ENCODE results near the gene GPR183. TPM values are rescaled to one million over a fixed set of nuclear protein-coding genes. Genes with fewer than 3 reads are reported as not detected.
A peak's percentile ranks its signal among the peaks of the same experiment; 100 is the strongest.

Gene GPR183
- total RNA-seq, 1 donor from 2014 or later: 2.6 TPM

- no peak for ATAC-seq
- DNase-seq: no peak
- intact Hi-C loops (cut with micrococcal nuclease): no loop called here
Measured at GRCh38 chr13:99314640-99315176, 7.5 kb upstream of the GPR183 start.

GRCh38 chr13:99313941-99314340 is 6.7 kb upstream of the GPR183 start:
- DNase-seq (no peak), ATAC-seq (no peak)
- intact Hi-C loops (cut with micrococcal nuclease): no loop called here

DNA sequence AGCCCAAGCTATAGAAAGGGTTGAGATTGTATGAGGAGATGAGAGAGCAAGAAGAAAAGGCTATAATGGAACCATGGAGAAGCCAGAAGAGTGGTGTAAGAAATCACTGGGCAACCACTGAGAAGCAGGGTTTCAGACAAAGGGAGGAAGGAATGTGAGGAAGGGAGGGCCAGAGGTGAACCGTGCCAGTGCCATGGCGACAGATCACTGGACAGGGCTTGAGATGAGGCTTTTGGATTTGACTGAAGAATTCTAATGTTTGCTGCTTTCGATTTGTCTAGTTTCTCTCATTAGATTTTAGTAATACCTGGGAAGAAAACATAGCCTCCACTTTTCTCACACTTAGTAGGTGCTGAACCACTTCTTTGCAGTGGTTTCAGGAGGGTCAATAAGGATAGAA is 6.3 kb upstream of the GPR183 start:
- intact Hi-C loops (cut with micrococcal nuclease): no loop called here
- DNase-seq (no peak), ATAC-seq (peak; percentile 50)

- DNase-seq: peak; percentile 69
- intact Hi-C loops (cut with micrococcal nuclease): no loop called here
- peak; percentile 84 for ATAC-seq
Measured at GRCh38 chr13:99312493-99312883, 5.3 kb upstream of the GPR183 start.

DNA sequence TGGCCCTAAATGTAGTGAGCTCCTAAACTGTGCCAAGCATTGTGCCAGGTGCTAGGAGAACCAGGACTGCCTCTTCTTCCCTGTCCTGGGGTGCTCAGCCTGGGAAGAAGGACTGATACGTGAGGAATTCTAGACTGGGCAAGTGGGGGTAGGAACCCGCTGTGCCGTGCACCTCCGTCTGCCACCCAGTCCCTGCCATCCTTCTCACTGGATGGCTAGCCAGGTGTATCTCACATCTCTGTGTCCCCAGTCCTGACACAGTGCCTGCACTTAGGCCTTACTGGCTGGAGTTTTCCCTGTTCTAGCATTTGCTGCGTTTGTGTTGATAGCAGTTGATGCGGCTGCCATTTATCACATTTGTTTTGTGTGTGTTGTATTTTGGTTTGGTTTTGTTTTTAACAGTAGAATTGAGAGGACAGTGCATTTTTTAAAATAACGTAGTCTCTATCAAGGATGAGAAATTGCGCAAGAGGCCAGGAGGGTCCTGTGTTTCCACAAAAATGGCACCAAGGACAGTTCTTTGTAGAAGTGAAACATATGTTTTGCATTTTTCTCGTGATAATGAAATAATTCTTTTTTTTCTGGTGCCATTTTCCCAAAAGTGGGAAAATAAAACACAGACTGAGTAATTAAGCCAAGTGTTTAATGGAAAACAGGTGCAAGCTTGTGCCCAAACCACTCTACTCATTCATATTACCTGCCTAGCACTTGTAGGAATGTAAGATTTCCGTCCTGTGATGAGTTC is 4.7 kb upstream of the GPR183 start:
- no peak for DNase-seq
- intact Hi-C loops (cut with micrococcal nuclease): no loop called here
- ATAC-seq: no peak

- no peak for ATAC-seq
- no peak for DNase-seq
- intact Hi-C loops (cut with micrococcal nuclease): no loop called here
Measured at GRCh38 chr13:99311137-99311536, 3.9 kb upstream of the GPR183 start.

- no peak for DNase-seq
- no peak for ATAC-seq
- intact Hi-C loops (cut with micrococcal nuclease): no loop called here
Measured at GRCh38 chr13:99310382-99311031, 3.3 kb upstream of the GPR183 start.

DNA sequence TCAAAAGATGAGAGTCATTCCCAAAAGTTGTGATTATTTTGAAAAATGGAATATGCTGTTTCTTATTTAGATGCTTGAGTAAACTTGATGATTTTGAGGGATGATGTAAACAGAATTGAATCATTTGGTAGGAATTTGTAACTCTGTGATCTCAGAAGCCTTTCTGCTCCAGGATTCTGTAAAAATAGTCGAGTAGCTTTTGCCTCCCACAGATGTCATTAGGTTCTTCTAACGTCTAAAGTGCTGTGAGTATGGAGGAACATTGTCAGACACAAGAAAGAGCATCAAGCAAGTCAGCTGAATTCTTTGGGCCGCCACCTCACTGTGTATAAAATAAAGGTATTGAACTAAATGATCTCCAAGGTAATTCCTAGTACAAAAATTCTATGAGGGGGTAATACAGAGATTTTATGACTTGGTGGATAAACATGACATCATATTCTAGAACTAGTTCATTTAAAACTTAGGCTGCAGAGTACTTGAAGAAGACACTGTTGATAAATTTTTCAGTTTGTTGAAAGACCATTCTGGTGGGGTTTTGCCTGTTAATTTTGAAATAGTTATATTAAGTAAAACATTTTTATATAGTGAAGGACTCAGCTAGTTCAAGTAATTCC is 1.4 kb upstream of the GPR183 start:
- DNase-seq: no peak
- intact Hi-C loops (cut with micrococcal nuclease): no loop called here
- ATAC-seq: no peak

GRCh38 chr13:99307648-99308339 is 595 bp upstream of the GPR183 start:
- intact Hi-C loops (cut with micrococcal nuclease): no loop called here
- peak; percentile 46 for ATAC-seq

DNA sequence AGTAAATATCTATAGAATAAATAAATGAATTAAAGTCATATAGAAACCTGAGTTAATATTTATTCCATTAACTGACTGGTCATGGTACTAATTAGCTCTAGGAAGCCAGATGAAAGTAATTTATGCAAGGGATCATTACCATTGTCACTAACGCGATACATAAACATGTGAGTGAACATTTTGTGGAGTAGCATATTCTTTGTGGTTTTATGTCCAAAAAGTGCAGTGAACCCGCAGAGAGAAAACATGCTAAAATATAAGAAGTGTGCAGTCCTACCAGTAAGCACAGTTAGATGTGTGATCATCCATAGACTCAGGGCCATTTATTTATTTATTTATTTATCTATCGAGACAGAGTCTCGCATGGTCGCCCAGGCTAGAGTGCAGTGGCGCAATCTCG is 1.6 kb downstream of the GPR183 start:
- ATAC-seq: no peak
- DNase-seq: no peak
- intact Hi-C loops (cut with micrococcal nuclease): no loop called here

More at GRCh38 chr13:99307648-99308339, 595 bp upstream of the GPR183 start:
- no peak for DNase-seq

DNA sequence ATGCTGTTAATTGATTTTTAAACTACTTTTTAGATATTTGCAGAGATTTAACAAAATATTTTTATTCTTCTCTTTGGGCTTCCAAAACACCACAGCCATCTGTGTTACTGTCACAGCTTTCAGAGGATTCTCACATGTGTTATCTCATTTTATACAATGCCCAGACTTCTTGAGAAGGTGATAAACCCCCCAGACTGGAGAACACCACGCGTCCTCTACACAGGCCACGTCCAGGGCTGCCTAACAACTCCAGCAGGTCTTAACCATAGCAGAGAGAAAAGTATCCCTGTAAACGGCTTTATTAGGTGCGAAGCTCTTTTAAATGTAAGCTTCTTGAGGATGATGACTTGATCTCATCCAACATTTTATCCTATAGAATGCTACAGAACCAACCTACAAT is 2.0 kb downstream of the GPR183 start:
- DNase-seq (no peak), ATAC-seq (no peak)
- intact Hi-C loops (cut with micrococcal nuclease): no loop called here

DNA sequence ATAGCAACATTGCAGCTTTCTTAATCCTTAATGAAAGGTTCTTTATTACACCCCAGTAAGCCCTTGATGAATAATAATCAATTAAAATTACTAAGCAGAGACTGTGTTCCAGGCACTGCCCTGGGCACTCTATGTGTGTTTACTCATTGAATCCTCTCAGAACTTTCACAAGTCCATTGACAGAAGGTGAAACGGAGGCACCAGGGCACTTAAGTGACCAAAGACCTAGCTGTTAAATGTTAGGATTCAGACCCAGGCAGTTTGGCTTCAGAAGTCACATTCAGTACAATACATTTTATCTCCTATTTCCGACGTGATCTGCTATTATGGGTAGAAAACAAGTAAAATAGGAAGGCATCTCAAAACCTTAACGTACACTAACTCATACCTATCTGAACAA is 2.7 kb downstream of the GPR183 start:
- ATAC-seq: no peak
- intact Hi-C loops (cut with micrococcal nuclease): no loop called here

GRCh38 chr13:99303863-99304521 is 3.2 kb downstream of the GPR183 start:
- DNase-seq (no peak), ATAC-seq (peak; percentile 32)
- intact Hi-C loops (cut with micrococcal nuclease): no loop called here

More for the DNA sequence above, 2.7 kb downstream of the GPR183 start:
- DNase-seq: no peak

DNA sequence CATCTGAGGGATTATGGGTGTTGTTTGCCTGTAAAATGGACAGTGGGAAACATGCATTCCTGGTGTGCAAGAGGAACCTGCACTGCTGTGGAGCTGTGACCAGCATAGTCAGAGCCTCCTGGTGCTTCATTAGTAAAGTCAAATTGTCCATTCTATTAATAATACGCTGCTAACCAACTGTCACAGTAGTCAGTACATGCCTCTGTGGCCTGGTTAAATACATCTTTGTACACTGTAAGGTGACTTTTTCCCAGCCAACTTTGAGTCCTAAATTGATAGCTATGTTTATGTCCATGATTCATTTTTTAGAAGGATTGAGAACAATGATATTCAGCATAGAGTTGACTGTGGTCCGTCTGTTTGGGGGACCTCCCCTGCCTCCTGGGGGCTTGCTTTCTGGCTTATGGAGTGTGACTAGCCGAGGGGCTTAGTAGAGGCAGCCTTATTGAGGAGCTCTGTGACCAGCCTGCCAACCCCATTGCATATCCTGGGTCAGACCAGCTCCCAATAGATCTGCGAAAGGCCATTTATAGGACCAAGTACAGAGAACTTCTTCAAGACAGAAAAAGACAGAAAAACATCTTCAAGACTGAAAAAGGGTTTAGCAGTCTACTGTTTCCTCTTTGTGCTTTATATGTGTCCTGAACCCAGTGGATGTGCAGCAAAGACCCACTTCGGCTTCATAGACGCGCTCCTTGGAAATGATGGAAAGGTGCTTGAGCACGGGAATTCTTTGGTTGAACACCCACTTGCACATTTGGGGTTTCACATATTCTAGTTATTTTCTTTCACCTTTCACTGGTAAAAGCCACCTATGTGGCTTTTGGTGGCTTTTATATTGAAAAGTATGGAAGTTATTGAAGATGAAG is 4.3 kb downstream of the GPR183 start:
- DNase-seq: no peak
- intact Hi-C loops (cut with micrococcal nuclease): no loop called here
- no peak for ATAC-seq

- intact Hi-C loops (cut with micrococcal nuclease): no loop called here
- DNase-seq (no peak), ATAC-seq (no peak)
Measured at GRCh38 chr13:99301913-99302636, 5.1 kb downstream of the GPR183 start.

DNA sequence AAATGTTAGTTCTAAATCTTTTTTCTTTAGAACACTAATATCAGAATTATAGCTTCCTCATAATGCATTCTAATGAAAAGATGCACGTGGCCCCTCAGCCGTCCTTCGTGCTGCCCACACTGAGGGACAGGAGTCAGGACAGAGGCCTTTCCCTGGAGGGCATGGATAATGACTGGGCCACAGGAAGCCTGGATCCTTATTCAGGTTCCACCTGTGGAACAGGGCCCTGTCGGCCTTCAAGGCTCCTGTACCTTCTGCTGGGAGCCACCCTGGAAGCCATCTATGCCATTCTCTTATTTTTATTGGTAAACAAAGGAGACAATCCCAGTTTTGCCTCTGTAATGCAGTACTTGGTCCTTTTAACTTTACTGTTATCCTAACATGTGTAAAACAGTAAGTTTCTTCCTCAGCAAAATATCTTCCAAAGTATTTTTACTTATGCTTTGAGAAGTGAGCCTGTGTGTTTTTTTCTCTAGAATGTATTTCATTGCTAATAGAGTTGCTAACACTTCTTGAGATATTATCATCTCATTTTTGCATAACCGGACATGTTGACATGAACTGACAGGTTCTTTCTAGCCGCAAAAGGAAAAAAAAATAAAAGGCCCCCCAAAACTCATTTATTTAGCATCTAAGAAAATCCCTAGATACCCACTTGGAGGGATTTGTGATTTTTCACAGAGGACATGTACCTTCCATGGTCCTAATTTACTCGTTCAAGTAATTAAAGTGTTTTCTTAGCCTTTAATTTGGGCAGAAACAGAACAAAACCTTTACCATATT is 6.0 kb downstream of the GPR183 start:
- no peak for ATAC-seq

DNA sequence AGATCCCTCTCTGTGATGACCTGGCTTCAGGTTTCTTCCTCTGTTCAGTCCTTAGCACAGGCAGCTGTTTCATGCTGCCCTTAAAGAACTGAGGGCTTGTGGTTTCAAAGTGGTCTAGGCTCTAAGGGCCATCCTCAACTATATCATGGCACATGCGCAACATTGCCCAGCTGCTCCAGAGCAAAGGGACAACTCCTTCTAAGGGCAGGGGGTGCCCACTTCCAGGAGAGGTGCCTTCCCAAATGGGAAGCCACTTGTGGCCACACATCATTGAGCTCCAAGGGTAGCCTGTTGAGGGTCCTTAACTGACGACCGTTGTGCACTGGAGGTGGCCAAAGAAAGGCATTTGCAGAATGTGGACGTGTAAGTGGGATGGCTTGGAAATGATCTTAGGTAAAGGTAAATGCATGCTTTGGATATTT is 7.3 kb downstream of the GPR183 start:
- no peak for DNase-seq
- ATAC-seq: no peak
- intact Hi-C loops (cut with micrococcal nuclease): no loop called here

More for the DNA sequence above, 6.0 kb downstream of the GPR183 start:
- DNase-seq: no peak
- intact Hi-C loops (cut with micrococcal nuclease): no loop called here

Measured in left ventricle myocardium superior (tissue), 1 donor.